SK-N-SH treated with all-trans-retinoic acid at 6 μM for 48 hours (cell line): ENCODE results near the gene PTPN6.

Source experiments
- ARNTL ChIP-seq: fragments of 450-650 bp; formaldehyde crosslinking; IDR thresholded peaks from 2 replicates; pipeline ENCODE4 v1.5.0; 2020; ENCODE audit warnings: low read depth, mild to moderate bottlenecking, moderate library complexity, borderline replicate concordance
- CREB5 ChIP-seq: fragments of 250-450 bp; sonication (Bioruptor Pico); IDR thresholded peaks from 2 replicates; pipeline ENCODE4 v1.5.1; 2020; ENCODE audit warnings: low read depth, mild to moderate bottlenecking, moderate library complexity
- CSDC2 ChIP-seq: fragments of 250-450 bp; sonication (Bioruptor Pico); IDR thresholded peaks from 2 replicates; pipeline ENCODE4 v1.5.0; 2020; ENCODE audit warnings: mild to moderate bottlenecking, moderate library complexity
- GLIS3 ChIP-seq: fragments of 250-450 bp; sonication (Bioruptor Pico); IDR thresholded peaks from 2 replicates; pipeline ENCODE4 v1.5.0; 2020; ENCODE audit warnings: mild to moderate bottlenecking, moderate library complexity
- OSR1 ChIP-seq: fragments of 250-450 bp; sonication (Bioruptor Pico); IDR thresholded peaks from 2 replicates; pipeline ENCODE4 v1.8.0; 2022; ENCODE audit warnings: moderate library complexity, mild to moderate bottlenecking, inconsistent platforms
- PPARA ChIP-seq: fragments of 250-450 bp; sonication (Bioruptor Pico); IDR thresholded peaks from 2 replicates; pipeline ENCODE4 v1.5.0; 2020; ENCODE audit warnings: mild to moderate bottlenecking, borderline replicate concordance
- ZC3H10 ChIP-seq: fragments of 250-450 bp; sonication (Bioruptor Pico); IDR thresholded peaks from 2 replicates; pipeline ENCODE4 v1.5.1; 2021; ENCODE audit warnings: mild to moderate bottlenecking, moderate library complexity
- ZFP3 ChIP-seq: fragments of 250-450 bp; sonication (Bioruptor Pico); IDR thresholded peaks from 2 replicates; pipeline ENCODE4 v1.5.0; 2020; ENCODE audit warnings: mild to moderate bottlenecking, moderate library complexity
- ZFP30 ChIP-seq: fragments of 450-650 bp; formaldehyde crosslinking; IDR thresholded peaks from 2 replicates; pipeline ENCODE4 v1.5.0; 2022; ENCODE audit warnings: mild to moderate bottlenecking, moderate library complexity
- ZNF8 ChIP-seq: fragments of 450-650 bp; formaldehyde crosslinking; IDR thresholded peaks from 2 replicates; pipeline ENCODE4 v1.5.0; 2020; ENCODE audit warnings: mild to moderate bottlenecking, moderate library complexity

GRCh38 chr12:6909421-6910145, 41.6 kb upstream of the PTPN6 start:
- TF ChIP-seq ZFP3 (CRISPR knock-in tag) (no peak), PPARA (CRISPR knock-in tag) (no peak), ZFP30 (CRISPR knock-in tag) (no peak), ZC3H10 (CRISPR knock-in tag) (no peak), OSR1 (no peak), GLIS3 (CRISPR knock-in tag) (no peak), CREB5 (CRISPR knock-in tag) (no peak), ARNTL (no peak), CSDC2 (CRISPR knock-in tag) (no peak), ZNF8 (CRISPR knock-in tag) (no peak)
